Dermis microvascular lymphatic vessel endothelial cell (primary cell): ENCODE measurements around the gene CTF1. TPM values are rescaled to one million over a fixed set of nuclear protein-coding genes. Genes with fewer than 3 reads are reported as not detected.

Experiments used
- total RNA-seq: library from RNA; depleted of rRNA; stranded (reverse); fragments of >200 nt; gene quantifications from 2 replicates; pipeline ENCODE4 v1.2.1, GENCODE V29; 2014

Gene CTF1
- total RNA-seq, 1 donor from 2014 or later: 0.13 TPM

Other genes with a start within 250 kb of the CTF1 start
- gene PRR14, start 245.7 kb upstream of the CTF1 start, total RNA-seq: 4.5 and 7.6 TPM in 2 replicates
- gene FBRS, start 238.2 kb upstream of the CTF1 start, total RNA-seq: 6.9 and 13.4 TPM in 2 replicates
- 16.6 and 29.3 TPM in 2 replicates for gene SRCAP, start 197.4 kb upstream of the CTF1 start, total RNA-seq
- 14.9 and 21.1 TPM in 2 replicates for gene PHKG2, start 148.2 kb upstream of the CTF1 start, total RNA-seq
- gene CFAP119, start 134.6 kb upstream of the CTF1 start, total RNA-seq: 0.89 and 0.90 TPM in 2 replicates
- 41.0 and 50.3 TPM in 2 replicates for gene RNF40, start 134.3 kb upstream of the CTF1 start, total RNA-seq
- gene ZNF629, start 109.4 kb upstream of the CTF1 start, total RNA-seq: 3.3 and 6.1 TPM in 2 replicates
- 49.9 and 60.8 TPM in 2 replicates for gene BCL7C, start 2.5 kb upstream of the CTF1 start, total RNA-seq
- gene FBXL19, start 27.0 kb downstream of the CTF1 start, total RNA-seq: 16.6 and 18.2 TPM in 2 replicates
- gene ORAI3, start 52.5 kb downstream of the CTF1 start, total RNA-seq: 23.7 and 33.6 TPM in 2 replicates
- 1.7 and 4.2 TPM in 2 replicates for gene SETD1A, start 61.1 kb downstream of the CTF1 start, total RNA-seq
- 20.8 and 24.7 TPM in 2 replicates for gene HSD3B7, start 88.6 kb downstream of the CTF1 start, total RNA-seq
- 0.26 and 0.38 TPM in 2 replicates for gene STX1B, start 114.0 kb downstream of the CTF1 start, total RNA-seq
- gene STX4, start 136.9 kb downstream of the CTF1 start, total RNA-seq: 17.5 and 28.2 TPM in 2 replicates
- gene ZNF668, start 177.6 kb downstream of the CTF1 start, total RNA-seq: 5.4 and 7.6 TPM in 2 replicates
- gene ZNF646, start 177.8 kb downstream of the CTF1 start, total RNA-seq: 8.1 and 13.9 TPM in 2 replicates
- 0.38 and 0.39 TPM in 2 replicates for gene PRSS53, start 192.3 kb downstream of the CTF1 start, total RNA-seq
- 59.8 and 74.6 TPM in 2 replicates for gene VKORC1, start 198.2 kb downstream of the CTF1 start, total RNA-seq
- 9.8 and 20.0 TPM in 2 replicates for gene BCKDK, start 211.8 kb downstream of the CTF1 start, total RNA-seq
- 30.3 and 37.4 TPM in 2 replicates for gene KAT8, start 221.1 kb downstream of the CTF1 start, total RNA-seq
- not detected in 2 replicates for gene PRSS8, start 239.1 kb downstream of the CTF1 start, total RNA-seq